Measurements from ENCODE around the gene SH2B3.
A peak's percentile ranks its signal among the peaks of the same experiment; 100 is the strongest.
"Not testable (repeated sequence)": the region's sequence is repeated elsewhere in the genome, so short reads cannot be mapped to it uniquely, and the experiment has no call there.

SH2B3 gene

DNA sequence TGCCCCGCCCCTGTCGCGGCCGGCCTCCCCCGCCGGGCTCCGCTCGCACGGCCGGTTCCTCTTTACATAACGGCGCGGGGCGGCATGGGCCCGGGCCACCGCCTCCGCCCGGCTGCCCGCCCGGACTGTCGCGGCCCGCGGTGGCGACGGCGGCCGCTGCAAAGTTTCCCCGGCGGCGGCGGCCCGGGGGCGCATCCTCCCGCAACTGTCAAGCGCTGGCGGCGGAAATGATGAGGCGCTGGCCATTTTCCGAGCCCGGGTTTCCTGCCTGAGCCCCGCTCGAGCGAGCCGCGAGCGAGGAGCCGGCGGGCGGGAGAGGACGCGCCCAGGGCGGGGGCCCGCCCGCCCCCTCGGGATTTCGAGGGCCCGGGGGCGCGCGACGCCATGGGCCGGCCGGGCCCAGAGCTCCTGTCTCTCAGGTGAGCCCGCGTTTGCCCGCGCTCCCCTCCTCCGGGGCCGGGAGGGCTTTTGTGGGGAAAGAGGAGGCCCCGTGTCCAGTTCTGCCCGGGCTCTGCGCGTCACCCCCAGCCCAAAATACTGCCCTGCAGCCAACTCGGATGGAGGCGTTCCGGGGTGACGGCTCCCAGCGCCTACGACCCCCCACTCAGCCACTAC, at the start of gene SH2B3:
TSS of gene SH2B3 (plus strand) at position 65 of the 615 bp plus-strand sequence. CDS start 12,223 bp downstream, outside the sequence.
- no peak for DNase-seq (ENCODE audit: low read depth)

DNA sequence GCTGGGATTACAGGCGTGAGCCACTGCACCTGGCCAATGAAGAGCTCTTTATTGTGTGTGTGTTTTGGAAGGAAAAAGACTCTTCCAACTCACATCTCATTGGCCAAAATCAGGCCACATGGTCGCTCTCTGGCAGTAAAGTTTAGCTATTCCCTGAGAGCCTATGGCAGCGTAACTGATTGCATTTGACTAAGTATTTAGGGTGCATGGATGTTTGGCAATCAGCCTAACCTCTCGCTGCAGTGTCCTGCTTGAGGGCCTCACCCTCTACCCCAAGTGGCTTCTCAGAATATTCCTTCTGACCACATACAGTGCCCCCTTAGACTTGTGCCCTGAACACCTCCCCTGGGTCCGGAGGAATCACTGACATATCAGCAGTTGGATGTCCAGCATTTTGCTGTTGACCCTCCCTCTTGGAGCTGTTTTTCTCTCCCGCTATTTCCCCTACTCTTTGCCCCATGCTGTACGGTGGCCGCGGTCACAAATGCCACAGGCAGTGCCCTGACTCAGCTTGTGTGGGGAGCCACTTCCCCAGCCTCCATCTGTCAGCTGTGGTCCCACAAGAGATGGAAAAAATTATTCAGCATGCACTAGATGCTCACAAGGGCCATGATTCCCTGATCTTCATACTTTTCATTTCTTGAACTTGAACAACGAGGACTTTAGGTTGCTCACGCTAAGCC, 46.4 kb upstream of the SH2B3 start:
- no peak for DNase-seq (ENCODE audit: low read depth)

DNA sequence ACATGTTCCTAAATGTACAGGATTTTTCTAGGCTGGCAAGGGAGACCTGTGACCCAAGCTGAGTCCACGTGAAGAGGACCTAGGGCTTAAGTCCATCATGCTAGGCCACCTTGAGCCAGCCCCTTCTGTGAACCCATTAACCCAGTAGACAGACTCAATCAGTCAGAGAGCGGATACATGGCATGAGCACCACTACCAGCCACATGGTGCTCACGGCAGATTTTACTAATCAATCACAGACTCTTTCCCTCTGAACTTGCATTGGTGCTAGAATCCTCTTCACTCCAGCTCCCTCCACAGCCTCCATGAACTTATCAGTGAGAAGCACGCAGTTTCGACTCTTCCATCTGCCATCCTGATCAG, 45.8 kb upstream of the SH2B3 start:
- no peak for DNase-seq (ENCODE audit: low read depth)

DNA sequence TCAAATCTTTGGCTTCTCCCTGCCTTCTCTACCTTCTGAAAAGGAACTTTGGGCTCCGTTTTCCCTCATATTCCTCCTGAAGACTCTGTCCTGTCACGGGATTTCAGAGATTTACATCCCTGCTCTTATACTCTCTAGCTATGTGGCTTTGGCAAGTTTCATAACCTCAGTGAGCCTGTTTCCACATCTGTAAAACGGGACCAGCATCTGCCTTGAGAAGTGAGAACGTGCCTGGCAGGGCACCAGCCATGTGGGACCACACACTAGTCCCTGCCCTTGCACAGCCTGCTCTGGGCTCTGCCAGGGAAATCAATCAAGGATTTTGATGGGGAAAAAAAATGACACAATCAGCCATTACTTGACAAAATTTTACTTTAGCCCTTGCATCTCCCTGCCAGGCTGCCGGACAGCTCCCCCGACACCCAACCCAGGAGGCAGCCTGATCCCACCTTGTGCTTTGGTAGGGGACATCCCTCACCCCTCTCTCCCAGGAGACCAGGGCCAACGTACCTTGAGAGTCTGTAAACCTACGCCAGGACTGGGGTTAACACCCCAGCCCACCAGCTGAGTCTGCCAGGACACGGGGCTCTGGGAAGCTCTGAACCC, 45.3 kb upstream of the SH2B3 start:
- no peak for DNase-seq (ENCODE audit: low read depth)

- DNase-seq (ENCODE audit: low read depth) = no peak
Measured at GRCh38 chr12:111361073-111361716, 44.5 kb upstream of the SH2B3 start.

GRCh38 chr12:111361717-111362576, 43.8 kb upstream of the SH2B3 start:
- DNase-seq (ENCODE audit: low read depth) = no peak

GRCh38 chr12:111362687-111363475, 42.8 kb upstream of the SH2B3 start:
- no peak for DNase-seq (ENCODE audit: low read depth)

DNA sequence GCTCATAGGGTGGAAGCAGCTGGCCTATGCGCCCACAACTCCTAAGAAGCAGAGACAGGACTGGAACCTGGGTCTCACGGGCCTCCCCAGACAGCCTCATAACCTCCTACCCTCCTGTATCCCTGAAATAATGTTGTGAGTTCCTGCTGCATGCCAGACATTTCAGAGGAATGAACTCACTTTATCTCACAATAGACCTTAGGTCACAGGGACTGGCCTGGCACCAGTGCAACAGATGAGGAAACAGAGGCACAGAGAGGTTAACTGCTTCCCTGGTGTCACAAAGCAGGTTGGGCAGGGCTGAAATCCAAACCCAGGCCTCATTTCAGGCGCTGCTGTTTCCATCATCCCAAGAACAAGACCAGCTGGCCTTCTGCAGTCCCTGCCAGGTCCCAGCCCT, 42.1 kb upstream of the SH2B3 start:
- no peak for DNase-seq (ENCODE audit: low read depth)

- DNase-seq (ENCODE audit: low read depth) = no peak
Measured at GRCh38 chr12:111366075-111366474, 39.6 kb upstream of the SH2B3 start.

- DNase-seq (ENCODE audit: low read depth) = no peak
Measured at GRCh38 chr12:111366583-111366982, 39.1 kb upstream of the SH2B3 start.

- DNase-seq (ENCODE audit: low read depth) = no peak
Measured at GRCh38 chr12:111367661-111368221, 38.0 kb upstream of the SH2B3 start.

DNA sequence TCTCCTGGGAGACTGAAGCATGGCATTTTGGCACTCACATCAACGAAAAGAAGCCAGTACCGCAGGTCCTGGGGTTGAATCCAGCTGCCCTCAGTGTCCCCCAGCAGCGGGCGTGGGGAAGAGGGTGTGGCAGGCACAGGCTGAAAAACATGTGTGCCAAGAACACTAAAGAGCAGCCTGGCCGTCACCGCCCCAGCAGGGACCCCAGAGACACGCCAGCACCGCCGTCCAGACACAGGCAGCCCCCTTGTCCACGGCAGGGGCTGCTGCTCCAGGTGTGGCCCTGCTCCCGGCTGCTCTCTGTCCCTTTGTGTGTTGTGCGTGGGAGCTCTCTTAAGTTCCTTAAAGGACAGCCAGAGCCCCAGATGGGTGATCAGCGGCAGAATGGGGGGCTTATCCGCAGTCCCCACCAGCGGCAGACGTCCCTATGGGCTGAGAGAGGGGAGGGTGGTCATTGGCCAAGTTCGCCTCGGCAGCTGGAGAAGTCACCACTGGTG, 37.4 kb upstream of the SH2B3 start:
- DNase-seq (ENCODE audit: low read depth) = no peak

- peak; percentile 67 for DNase-seq (ENCODE audit: low read depth)
Measured at GRCh38 chr12:111368788-111369495, 36.8 kb upstream of the SH2B3 start, which contains the start of gene PHETA1. Gene PHETA1 (minus strand): TSS chr12:111369095. CDS start chr12:111363427, 5,668 bp downstream.

GRCh38 chr12:111369496-111370220, 36.1 kb upstream of the SH2B3 start:
- DNase-seq (ENCODE audit: low read depth) = no peak

GRCh38 chr12:111373231-111373630, 32.5 kb upstream of the SH2B3 start:
- not testable (repeated sequence) for DNase-seq (ENCODE audit: low read depth)

DNA sequence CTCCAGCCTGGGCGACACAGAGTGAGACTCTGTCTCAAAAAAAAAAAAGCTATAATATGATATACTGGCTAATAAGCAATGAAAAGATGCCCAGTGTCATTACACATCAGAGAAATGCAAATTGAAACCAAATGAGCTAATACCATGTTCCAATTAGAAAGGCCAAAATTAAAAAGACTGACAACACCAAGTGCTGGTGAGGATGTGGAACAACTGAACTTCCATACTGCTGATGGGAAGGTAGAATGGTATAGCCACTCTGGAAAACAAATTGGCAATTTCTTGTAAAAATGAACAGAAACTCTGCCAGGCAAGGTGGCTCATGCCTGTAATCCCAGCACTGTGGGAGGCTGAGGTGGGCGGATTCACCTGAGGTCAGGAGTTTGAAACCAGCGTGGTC, 28.3 kb upstream of the SH2B3 start:
- DNase-seq (ENCODE audit: low read depth) = no peak

GRCh38 chr12:111379942-111380554, 25.7 kb upstream of the SH2B3 start:
- no peak for DNase-seq (ENCODE audit: low read depth)

- no peak for DNase-seq (ENCODE audit: low read depth)
Measured at GRCh38 chr12:111384596-111384995, 21.1 kb upstream of the SH2B3 start.

GRCh38 chr12:111386885-111387284, 18.8 kb upstream of the SH2B3 start:
- no peak for DNase-seq (ENCODE audit: low read depth)

All from stimulated activated CD8-positive, alpha-beta memory T cell treated with anti-CD3 and anti-CD28 coated beads, Interleukin-15, amount 100 ng/mL, for 24 hours (primary cell).